ENCODE results near the gene HNF1B. TPM values are rescaled to one million over a fixed set of nuclear protein-coding genes. Genes with fewer than 3 reads are reported as not detected.
"Not testable (repeated sequence)": the region's sequence is repeated elsewhere in the genome, so short reads cannot be mapped to it uniquely, and the experiment has no call there.

The HNF1B gene
- total RNA-seq, 1 donor from 2014 or later = not detected

DNA sequence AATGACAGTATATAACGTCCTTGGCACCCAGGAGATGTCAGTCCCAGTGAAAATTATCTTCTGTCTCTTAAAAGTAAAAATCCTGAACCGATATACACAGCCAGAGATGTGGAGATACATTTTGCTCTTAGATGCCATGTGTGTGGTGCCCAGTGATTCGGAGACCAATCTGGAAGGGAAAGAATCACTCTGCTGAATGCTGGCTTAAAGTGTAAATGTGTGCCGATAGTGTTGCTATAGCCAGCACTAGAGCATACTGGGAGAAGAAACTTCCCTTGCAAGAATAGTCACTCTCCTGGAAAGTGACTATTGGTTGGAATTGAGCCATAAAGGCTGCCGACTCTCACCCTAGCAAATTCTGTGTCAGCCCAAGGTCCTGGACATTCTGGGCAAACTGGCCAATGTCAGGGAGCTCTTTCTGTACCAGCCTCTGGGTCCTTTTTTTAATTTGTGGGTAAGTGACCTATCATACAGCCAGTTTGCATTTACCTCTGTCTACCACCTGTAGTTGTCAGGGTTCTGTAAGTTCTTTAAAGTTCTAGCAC lies 44.2 kb upstream of the HNF1B start:
- FAIRE-seq (no peak), DNase-seq (ENCODE audit: low read depth) (no peak)
- Histone ChIP-seq H3K36me3 (ENCODE audit: control insufficient read depth, insufficient read depth, low read length) (no peaks in the 10 kb centered on the region), H3K27me3 (ENCODE audit: control insufficient read depth, insufficient read depth, low read length) (peaks cover 4% of the 10 kb centered on the region), H3K4me3 (ENCODE audit: low read depth, low read length) (no peak overlapping the region)
- TF ChIP-seq, protein P1, sequence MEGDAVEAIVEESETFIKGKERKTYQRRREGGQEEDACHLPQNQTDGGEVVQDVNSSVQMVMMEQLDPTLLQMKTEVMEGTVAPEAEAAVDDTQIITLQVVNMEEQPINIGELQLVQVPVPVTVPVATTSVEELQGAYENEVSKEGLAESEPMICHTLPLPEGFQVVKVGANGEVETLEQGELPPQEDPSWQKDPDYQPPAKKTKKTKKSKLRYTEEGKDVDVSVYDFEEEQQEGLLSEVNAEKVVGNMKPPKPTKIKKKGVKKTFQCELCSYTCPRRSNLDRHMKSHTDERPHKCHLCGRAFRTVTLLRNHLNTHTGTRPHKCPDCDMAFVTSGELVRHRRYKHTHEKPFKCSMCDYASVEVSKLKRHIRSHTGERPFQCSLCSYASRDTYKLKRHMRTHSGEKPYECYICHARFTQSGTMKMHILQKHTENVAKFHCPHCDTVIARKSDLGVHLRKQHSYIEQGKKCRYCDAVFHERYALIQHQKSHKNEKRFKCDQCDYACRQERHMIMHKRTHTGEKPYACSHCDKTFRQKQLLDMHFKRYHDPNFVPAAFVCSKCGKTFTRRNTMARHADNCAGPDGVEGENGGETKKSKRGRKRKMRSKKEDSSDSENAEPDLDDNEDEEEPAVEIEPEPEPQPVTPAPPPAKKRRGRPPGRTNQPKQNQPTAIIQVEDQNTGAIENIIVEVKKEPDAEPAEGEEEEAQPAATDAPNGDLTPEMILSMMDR (IDR thresholded peaks at IDR 0.05; ENCODE audit: insufficient read depth, low read length, severe bottlenecking) = no peak

DNA sequence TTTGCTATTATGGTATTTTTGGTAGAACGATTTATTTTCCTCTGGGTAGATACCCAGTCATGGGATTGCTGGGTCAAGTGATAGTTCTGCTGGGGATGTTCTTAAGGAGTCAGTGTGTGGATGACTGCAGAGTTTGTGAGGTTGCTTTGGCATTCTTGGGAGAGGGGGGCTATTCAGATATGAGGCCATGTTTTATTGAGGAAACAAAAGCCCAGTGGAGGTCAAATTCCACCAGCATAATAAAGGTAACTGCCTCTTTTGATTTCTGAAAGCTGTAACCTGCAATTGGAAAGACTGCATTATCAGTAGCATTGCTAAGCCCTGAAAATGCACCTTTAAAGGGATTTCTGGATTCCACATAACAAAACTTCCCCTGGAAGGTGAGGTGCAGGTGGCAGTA lies 43.7 kb upstream of the HNF1B start:
- Histone ChIP-seq H3K36me3 (ENCODE audit: control insufficient read depth, insufficient read depth, low read length) (no peaks in the 10 kb centered on the region), H3K4me3 (ENCODE audit: low read depth, low read length) (no peak overlapping the region), H3K27me3 (ENCODE audit: control insufficient read depth, insufficient read depth, low read length) (peaks cover 4% of the 10 kb centered on the region)
- TF ChIP-seq, protein P1 (IDR thresholded peaks at IDR 0.05; ENCODE audit: insufficient read depth, low read length, severe bottlenecking) = no peak
- no peak for DNase-seq (ENCODE audit: low read depth)
- FAIRE-seq = no peak

DNA sequence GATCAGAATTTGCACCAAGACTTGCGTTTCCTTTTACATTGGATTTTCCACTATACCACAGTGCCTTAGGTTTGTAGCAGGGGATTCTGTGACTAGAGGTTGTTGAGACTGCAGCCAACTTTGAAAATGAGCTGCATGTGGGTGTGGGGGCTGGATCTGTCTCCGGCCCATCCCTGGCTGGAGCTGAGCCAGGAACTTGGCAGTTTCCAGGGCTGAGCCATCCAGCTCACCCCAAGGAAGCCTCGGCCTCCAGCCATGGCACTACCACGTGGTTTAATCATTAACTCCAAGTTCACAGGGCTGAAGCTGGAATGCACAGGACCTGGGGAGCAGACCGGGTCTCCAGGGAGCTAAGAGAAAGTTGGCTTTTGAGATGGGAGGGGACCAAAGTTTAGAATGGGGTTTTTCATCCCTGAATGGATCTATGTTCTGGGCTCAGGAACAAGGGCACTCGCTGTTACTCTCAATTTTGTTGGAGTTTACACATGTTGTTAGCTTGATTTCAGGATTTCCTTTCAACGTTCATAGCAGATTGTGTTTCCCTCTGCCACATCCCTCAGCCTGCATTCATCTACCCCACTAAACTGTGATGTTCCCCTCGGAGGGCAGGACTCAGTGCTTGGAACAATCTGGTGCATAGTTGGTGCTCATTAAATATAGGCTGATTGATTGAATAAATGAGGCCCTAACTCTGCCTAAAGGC lies 42.3 kb upstream of the HNF1B start:
- no peak for FAIRE-seq
- TF ChIP-seq, protein P1 (IDR thresholded peaks at IDR 0.05; ENCODE audit: insufficient read depth, low read length, severe bottlenecking) = no peak
- no peak overlapping the region for H3K4me3 ChIP-seq (ENCODE audit: low read depth, low read length)
- H3K27me3 ChIP-seq (ENCODE audit: control insufficient read depth, insufficient read depth, low read length) = peaks cover 4% of the 10 kb centered on the region
- H3K36me3 ChIP-seq (ENCODE audit: control insufficient read depth, insufficient read depth, low read length) = no peaks in the 10 kb centered on the region
- DNase-seq (ENCODE audit: low read depth) = no peak

DNA sequence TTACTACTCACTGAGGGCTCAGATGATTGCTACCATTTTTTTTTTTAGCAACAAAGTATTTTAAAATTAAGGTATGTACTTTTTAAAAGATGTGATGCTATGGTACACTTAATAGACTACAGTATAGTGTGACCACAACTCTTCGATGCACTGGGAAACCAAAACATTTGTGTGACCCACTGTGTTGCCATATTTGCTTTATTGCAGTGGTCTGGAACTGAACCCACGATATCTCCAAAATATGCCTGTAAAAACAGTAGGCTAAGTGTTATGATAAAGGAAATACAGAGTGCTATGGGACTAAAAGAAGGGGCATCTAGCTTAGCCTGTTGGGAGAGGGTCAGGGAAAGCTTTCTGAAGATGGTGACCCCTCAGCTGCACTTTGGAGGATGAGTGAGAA lies 41.6 kb upstream of the HNF1B start:
- TF ChIP-seq, protein P1 (IDR thresholded peaks at IDR 0.05; ENCODE audit: insufficient read depth, low read length, severe bottlenecking) = no peak
- peaks cover 4% of the 10 kb centered on the region for H3K27me3 ChIP-seq (ENCODE audit: control insufficient read depth, insufficient read depth, low read length)
- H3K4me3 ChIP-seq (ENCODE audit: low read depth, low read length) = no peak overlapping the region
- H3K36me3 ChIP-seq (ENCODE audit: control insufficient read depth, insufficient read depth, low read length) = no peaks in the 10 kb centered on the region
- DNase-seq (ENCODE audit: low read depth) (no peak), FAIRE-seq (no peak)

DNA sequence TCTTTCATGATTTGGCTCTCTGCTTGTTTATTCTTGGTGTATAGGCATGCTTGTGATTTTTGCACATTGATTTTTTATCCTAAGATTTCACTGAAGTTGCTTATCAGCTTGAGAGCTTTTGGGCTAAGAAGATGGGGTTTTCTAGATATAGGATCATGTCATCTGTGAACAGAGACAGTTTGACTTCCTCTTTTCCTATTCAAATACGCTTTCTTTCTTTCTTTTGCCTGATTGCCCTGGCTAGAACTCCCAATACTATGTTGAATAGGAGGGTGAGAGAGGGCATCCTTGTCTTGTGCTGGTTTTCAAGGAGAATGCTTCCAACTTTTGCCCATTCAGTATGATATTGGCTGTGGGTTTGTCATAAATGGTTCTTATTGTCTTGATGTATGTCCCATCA lies 37.6 kb upstream of the HNF1B start:
- H3K27me3 ChIP-seq (ENCODE audit: control insufficient read depth, insufficient read depth, low read length); DNase-seq (ENCODE audit: low read depth); FAIRE-seq: not testable (repeated sequence)

DNA sequence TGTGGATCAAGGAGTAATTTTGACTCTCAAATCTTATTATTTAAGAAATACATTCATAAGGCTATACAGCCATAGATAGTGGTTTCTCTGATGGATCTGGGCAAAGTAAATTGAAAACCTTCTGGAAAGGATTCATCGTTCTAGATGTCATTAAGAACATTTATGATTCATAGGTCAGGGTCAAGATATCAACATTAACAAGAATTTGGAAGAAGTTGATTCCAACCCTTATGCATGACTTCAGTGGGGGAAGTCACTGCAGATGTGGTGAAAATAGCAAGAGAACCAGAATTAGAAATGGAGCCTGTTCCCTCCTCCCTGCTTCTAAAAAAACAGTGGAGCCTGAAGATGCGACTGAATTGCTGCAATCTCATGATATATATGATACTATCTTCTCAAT lies 36.6 kb upstream of the HNF1B start:
- TF ChIP-seq, protein P1 (IDR thresholded peaks at IDR 0.05; ENCODE audit: insufficient read depth, low read length, severe bottlenecking) = no peak
- FAIRE-seq = no peak
- no peak for DNase-seq (ENCODE audit: low read depth)
- Histone ChIP-seq H3K27me3 (ENCODE audit: control insufficient read depth, insufficient read depth, low read length) (no peaks in the 10 kb centered on the region), H3K36me3 (ENCODE audit: control insufficient read depth, insufficient read depth, low read length) (no peaks in the 10 kb centered on the region), H3K4me3 (ENCODE audit: low read depth, low read length) (no peak overlapping the region)

More for the DNA sequence above, 37.6 kb upstream of the HNF1B start:
- H3K36me3 ChIP-seq (ENCODE audit: control insufficient read depth, insufficient read depth, low read length); H3K4me3 ChIP-seq (ENCODE audit: low read depth, low read length): not testable (repeated sequence)
